ENCODE data around the gene RGS19.
"Not testable (repeated sequence)": the region's sequence is repeated elsewhere in the genome, so short reads cannot be mapped to it uniquely, and the experiment has no call there.

Gene RGS19, protein sequence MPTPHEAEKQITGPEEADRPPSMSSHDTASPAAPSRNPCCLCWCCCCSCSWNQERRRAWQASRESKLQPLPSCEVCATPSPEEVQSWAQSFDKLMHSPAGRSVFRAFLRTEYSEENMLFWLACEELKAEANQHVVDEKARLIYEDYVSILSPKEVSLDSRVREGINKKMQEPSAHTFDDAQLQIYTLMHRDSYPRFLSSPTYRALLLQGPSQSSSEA

GRCh38 chr20:64079273-64080012 lies at the start of gene RGS19:
Gene RGS19, minus strand, starts transcription at chr20:64079518. Its CDS starts 2,632 bp downstream, at chr20:64076886.
- FAIRE-seq (peak; percentile 73), DNase-seq (ENCODE audit: extremely low spot score, insufficient read length, low read depth) (peak; percentile 82)

DNA sequence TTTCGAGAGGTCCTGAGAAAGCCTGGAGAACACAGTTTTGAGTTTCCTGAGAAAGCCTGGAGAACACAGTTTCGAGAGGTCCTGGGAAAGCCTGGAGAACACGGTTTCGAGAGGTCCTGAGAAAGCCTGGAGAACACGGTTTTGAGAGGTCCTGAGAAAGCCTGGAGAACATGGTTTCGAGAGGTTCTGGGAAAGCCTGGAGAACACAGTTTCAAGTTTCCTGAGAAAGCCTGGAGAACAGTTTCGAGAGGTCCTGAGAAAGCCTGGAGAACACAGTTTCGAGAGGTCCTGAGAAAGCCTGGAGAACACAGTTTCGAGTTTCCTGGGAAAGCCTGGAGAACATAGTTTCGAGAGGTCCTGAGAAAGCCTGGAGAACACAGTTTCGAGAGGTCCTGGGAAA lies 44.2 kb upstream of the RGS19 start:
- DNase-seq (ENCODE audit: extremely low spot score, insufficient read length, low read depth); FAIRE-seq: not testable (repeated sequence)

DNA sequence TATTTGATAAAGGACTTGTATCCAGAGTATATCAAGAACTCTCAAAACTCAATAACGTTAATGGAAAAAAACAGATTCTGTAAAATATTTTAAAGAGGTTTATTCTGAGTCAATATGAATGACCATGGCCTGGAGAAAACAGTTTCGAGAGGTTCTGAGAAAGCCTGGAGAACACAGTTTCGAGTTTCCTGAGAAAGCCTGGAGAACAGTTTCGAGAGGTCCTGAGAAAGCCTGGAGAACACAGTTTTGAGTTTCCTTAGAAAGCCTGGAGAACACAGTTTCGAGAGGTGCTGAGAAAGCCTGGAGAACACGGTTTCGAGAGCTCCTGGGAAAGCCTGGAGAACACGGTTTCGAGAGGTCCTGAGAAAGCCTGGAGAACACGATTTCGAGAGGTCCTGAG lies 43.6 kb upstream of the RGS19 start:
- DNase-seq (ENCODE audit: extremely low spot score, insufficient read length, low read depth); FAIRE-seq: not testable (repeated sequence)

DNA sequence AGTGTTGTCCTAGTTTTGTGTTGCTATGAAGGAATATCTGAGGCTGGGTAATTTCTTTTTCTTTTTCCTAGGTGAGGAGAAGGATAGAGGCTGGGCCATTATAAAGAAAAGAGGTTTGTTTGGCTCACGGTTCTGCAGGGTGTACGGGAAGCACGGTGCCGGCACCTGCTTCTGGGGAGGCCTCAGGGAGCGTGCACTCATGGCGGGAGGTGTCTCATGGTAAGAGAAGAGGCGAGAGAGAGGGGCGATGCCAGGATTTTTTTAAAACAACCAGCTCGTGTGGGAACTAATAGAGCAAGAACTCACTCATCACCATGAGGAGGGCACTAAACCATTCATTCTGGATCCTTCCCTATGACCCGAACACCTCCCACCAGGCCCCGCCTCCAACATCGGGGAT lies 42.3 kb upstream of the RGS19 start:
- DNase-seq (ENCODE audit: extremely low spot score, insufficient read length, low read depth) (no peak), FAIRE-seq (no peak)

DNA sequence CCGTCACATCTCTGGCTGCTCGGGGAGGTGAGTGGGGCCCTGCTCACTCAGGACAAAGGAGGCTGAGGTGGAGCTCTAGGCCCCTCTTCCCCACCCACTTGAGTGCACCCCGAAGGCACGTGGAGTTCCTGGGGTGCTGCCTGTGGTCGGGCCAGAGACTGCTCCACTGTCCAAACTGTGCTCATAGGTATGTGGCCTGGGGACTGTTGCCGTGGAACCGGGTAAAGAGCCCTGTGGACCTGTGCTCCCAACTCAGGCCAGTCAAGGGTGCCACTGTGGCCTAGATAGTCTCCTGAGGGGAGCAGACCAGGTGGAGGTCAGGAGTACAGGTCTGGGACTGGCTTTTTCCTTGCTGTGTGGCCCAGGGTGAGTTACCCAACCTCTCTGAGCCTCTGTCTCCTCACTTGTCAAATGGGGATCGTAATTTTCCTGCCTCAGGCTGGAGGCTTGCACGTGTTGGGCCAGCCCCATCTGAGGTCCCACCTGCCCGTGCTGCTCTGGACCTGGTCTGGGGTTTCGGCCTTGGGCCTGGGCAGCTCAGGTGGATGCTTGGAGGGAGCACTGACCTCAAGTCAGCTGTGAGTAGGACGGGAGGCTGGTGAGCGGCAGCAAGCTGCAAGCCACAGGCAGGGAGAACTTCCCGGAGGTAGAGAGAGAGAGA lies 40.5 kb upstream of the RGS19 start:
- DNase-seq (ENCODE audit: extremely low spot score, insufficient read length, low read depth) (no peak), FAIRE-seq (no peak)

DNA sequence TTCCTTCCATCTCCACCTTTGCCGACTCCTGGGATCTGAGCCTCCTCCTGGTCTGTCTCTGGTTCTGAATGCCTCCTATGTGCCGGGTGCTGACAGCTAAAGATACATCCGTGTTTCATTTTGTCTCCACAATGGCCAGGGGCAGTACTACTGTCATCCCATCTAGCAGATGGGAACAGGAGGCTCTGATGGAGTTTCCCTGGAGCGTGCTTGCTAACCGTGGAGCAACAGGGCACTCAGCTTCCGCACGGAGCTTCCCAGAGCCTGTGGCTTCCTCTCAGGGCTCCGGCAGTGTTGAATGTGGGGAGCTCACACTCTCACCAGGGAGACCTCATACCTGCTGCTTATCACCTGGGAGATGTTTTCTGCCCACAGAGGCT lies 40.0 kb upstream of the RGS19 start:
- DNase-seq (ENCODE audit: extremely low spot score, insufficient read length, low read depth) (no peak), FAIRE-seq (no peak)

DNA sequence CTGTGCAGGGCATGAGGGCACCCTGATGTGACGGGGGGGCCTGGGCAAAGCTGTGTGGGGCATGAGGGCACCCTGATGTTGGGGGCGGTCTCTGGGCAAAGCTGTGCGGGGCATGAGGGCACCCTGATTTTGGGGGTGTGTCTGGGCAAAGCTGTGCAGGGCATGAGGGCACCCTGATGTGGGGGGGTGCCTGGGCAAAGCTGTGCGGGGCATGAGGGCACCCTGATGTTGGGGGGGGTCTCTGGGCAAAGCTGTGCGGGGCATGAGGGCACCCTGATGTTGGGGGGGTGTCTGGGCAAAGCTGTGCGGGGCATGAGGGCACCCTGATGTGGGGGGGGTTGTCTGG lies 38.1 kb upstream of the RGS19 start:
- not testable (repeated sequence) for FAIRE-seq

GRCh38 chr20:64116541-64117431 lies 37.5 kb upstream of the RGS19 start:
- FAIRE-seq (no peak), DNase-seq (ENCODE audit: extremely low spot score, insufficient read length, low read depth) (no peak)

More for the DNA sequence above, 38.1 kb upstream of the RGS19 start:
- not testable (repeated sequence) for DNase-seq (ENCODE audit: extremely low spot score, insufficient read length, low read depth)

GRCh38 chr20:64116016-64116415 lies 36.7 kb upstream of the RGS19 start:
- DNase-seq (ENCODE audit: extremely low spot score, insufficient read length, low read depth) (no peak), FAIRE-seq (no peak)

- no peak for DNase-seq (ENCODE audit: extremely low spot score, insufficient read length, low read depth)
- FAIRE-seq: no peak
Observed at GRCh38 chr20:64115171-64115911, 36.0 kb upstream of the RGS19 start.

DNA sequence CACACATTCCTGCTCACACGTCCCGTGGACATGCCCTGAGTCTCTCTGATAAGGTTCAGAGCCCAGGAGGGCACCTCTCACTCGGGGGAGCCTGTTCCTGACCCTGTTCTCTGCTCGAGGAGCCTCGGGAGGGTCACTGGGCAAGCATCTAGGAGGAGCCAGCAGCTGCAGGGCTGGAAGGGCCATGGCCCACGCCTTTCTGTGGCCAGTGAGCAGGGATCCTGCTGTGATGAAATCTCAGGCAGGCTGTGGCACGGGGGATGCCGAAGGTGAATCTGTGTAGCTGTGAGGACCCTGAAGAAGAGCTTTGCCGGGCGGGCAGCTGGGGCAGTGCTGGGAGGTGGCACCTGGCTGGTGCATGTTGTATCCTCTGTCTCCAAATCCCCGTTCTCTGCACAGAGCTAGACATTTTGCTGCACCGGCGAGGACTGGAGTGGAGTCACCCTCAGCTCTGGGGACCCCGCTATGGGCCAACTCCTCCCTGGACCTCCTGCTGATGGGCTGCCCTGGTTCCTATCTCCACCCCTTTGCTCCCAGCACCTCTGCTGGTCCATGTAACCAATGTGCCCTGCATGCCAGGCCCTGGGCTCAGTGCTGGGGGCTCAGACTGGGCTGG lies 35.1 kb upstream of the RGS19 start:
- no peak for FAIRE-seq

GRCh38 chr20:64113796-64114355 lies 34.6 kb upstream of the RGS19 start:
- no peak for DNase-seq (ENCODE audit: extremely low spot score, insufficient read length, low read depth)
- no peak for FAIRE-seq

More for the DNA sequence above, 35.1 kb upstream of the RGS19 start:
- no peak for DNase-seq (ENCODE audit: extremely low spot score, insufficient read length, low read depth)

- no peak for FAIRE-seq
- DNase-seq (ENCODE audit: extremely low spot score, insufficient read length, low read depth): no peak
Observed at GRCh38 chr20:64113444-64113775, 34.1 kb upstream of the RGS19 start.

- FAIRE-seq: no peak
- DNase-seq (ENCODE audit: extremely low spot score, insufficient read length, low read depth): no peak
Observed at GRCh38 chr20:64112691-64113443, 33.5 kb upstream of the RGS19 start.

DNA sequence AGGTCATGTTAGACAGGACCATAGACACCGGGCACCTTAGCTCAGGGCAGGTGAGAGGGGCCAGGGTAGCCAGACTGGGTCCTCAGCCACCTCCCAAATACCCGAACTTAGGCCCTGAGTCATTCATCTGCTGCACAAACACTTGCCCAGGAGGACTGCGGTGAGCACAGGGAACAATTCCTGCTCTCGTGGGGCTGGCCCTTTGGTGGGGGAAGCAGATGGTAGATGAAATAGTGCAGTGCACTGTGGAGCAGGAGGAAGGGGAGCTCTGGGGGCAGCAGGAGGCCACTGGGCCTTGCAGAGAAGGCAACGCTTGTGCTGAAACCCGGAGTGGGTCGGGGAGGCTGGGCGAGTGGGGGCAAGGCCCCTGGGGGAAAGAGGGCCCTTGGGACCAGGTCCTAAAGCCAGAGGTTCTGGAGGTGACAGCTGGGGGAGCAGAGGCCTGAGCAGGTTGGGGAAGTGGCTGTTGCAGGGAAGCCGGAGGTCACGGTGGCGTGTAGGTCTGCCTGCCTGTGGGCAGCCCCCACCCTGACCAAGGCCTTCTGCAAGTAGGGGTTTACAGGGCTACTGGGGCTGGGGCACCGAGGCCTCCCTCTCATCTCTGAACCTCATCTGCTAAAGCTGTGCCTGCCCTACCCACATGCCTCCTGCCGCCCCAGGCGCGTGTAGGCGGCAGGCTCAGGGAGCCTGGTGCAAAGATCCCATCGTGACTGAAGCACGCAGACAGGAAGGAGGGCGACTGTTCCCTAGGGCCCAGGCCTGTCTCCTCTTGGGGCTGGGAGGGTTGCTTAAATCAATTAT lies 32.7 kb upstream of the RGS19 start:
- DNase-seq (ENCODE audit: extremely low spot score, insufficient read length, low read depth) (no peak), FAIRE-seq (no peak)

DNA sequence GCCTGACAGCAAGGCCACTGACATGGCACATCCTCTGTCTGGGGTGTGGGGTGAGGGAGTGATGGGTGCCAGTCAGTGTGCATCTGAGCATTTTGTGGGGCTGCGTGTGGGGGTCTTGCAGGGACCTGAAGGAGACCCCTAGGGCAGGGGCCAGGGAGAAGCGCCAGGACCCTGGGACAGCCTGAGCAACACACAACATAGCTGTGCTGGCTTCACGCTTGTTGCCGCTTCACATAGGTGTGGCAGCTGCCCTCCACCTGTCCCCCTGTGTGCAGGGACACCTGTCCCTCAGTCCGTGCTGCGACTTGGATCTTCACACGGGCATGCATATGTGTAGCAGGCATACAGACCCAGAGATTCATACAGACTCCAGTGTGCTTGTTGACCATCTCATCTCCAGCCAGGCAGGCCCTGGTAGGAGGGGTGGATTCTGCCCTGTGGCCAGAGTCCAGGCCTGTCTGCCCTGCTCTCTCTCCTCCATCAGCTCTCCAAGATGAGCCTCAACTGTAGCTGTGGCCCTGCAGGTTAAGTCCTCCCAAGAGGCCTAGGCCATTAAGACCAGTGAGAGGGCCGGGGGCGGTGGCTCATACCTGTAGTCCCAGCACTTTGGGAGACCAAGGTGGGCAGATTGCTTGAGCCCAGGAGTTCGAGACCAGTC lies 31.2 kb upstream of the RGS19 start:
- FAIRE-seq: no peak
- no peak for DNase-seq (ENCODE audit: extremely low spot score, insufficient read length, low read depth)

- FAIRE-seq: no peak
- no peak for DNase-seq (ENCODE audit: extremely low spot score, insufficient read length, low read depth)
Observed at GRCh38 chr20:64109831-64110391, 30.6 kb upstream of the RGS19 start.
